K562 (cell line): Measurements from ENCODE around the gene MBNL2. TPM values are rescaled to one million over a fixed set of nuclear protein-coding genes. Genes with fewer than 3 reads are reported as not detected.
A peak's percentile ranks its signal among the peaks of the same experiment; 100 is the strongest.

Source experiments
- ARID2 ChIP-seq: fragments of 450-650 bp; IDR thresholded peaks from 2 replicates; pipeline ENCODE4 v1.6.1; 2017; ENCODE audit warnings: antibody characterized with exemption, mild to moderate bottlenecking
- BACH1 ChIP-seq: fragments of 200-800 bp; sonication (Bioruptor generic); IDR thresholded peaks from 2 replicates; pipeline ENCODE4 v1.6.1; 2016; ENCODE audit warnings: missing genetic modification characterization, missing compliant biosample characterization
- BRF2 ChIP-seq: IDR thresholded peaks from 3 replicates; pipeline ENCODE4 v1.6.1; 2011; ENCODE audit warnings: borderline replicate concordance, mild to moderate bottlenecking; ENCODE audit not compliant: insufficient read length, insufficient read depth
- ETS2 ChIP-seq: IDR thresholded peaks from 2 replicates; pipeline ENCODE4 v1.6.1; 2016; ENCODE audit warnings: borderline replicate concordance, missing genetic modification characterization, mild to moderate bottlenecking, moderate library complexity, missing compliant biosample characterization; ENCODE audit not compliant: poor library complexity, severe bottlenecking
- FUS ChIP-seq: fragments of 200-400 bp; formaldehyde crosslinking; optimal IDR thresholded peaks from 2 replicates; pipeline ENCODE3; 2017; ENCODE audit warnings: low read depth, low read length
- HMBOX1 ChIP-seq: sonication (generic); IDR thresholded peaks from 2 replicates; pipeline ENCODE4 v1.6.1; 2016
- NR1H2 ChIP-seq: sonication (generic); formaldehyde crosslinking; IDR thresholded peaks from 2 replicates; pipeline ENCODE4 v1.4.0; 2020; ENCODE audit warnings: mild to moderate bottlenecking, missing genetic modification reagents
- NR2C2 ChIP-seq, 2 experiments: fragments of 200-800 bp in 1 of 2; sonication (Bioruptor generic) in 1 of 2; sonication (generic) in 1 of 2; formaldehyde crosslinking in 1 of 2; IDR thresholded peaks; 2 replicates each; pipeline versions ENCODE4 v1.6.1 to v1.8.0; 2016 to 2022; ENCODE audit warnings: mild to moderate bottlenecking in 1 of 2, missing compliant biosample characterization in 1 of 2, missing genetic modification characterization in 1 of 2, missing genetic modification reagents in 1 of 2
- PHB2 ChIP-seq: fragments of 450-650 bp; IDR thresholded peaks from 2 replicates; pipeline ENCODE4 v1.6.1; 2017; ENCODE audit warnings: low read depth
- RBM22 ChIP-seq: fragments of 200-400 bp; formaldehyde crosslinking; IDR thresholded peaks from 2 replicates; pipeline ENCODE4 v1.6.1; 2018; ENCODE audit warnings: low read length, low read depth; ENCODE audit not compliant: poor library complexity, severe bottlenecking
- RBM39 ChIP-seq: fragments of 200-400 bp; formaldehyde crosslinking; optimal IDR thresholded peaks from 2 replicates; pipeline ENCODE3; 2018; ENCODE audit warnings: low read depth, low read length
- ZNF239 ChIP-seq: fragments of 250-450 bp; sonication (Bioruptor Pico); IDR thresholded peaks from 2 replicates; pipeline ENCODE4 v1.4.0; 2020; ENCODE audit warnings: mild to moderate bottlenecking
- ZNF644 ChIP-seq: fragments of 200-800 bp; sonication (Bioruptor generic); IDR thresholded peaks from 2 replicates; pipeline ENCODE4 v1.6.1; 2016; ENCODE audit warnings: low read depth, missing genetic modification characterization, missing compliant biosample characterization
- polyA plus RNA-seq, 8 experiments: library from polyadenylated mRNA; depleted of rRNA in 4 of 8; stranded (reverse) in 5 of 8; unstranded in 3 of 8; fragments of >200 nt; fragmentation: Nextera tagmentation in 2 of 8; fragmentation: Illumina TruSeq in 1 of 8; extraction: Ambion mirVana in 2 of 8; extraction: Trizol in 1 of 8; gene quantifications; 2 replicates each; pipeline versions ENCODE4 v1.2.1 to v1.2.3, GENCODE V29; 2011 to 2014; ENCODE audit warnings: inconsistent platforms in 1 of 8, missing spikeins in 1 of 8
- total RNA-seq, 7 experiments: library from RNA; depleted of rRNA in 6 of 7; stranded (reverse); fragments of >200 nt in 6 of 7; fragmentation: Illumina TruSeq in 2 of 7; extraction: Trizol in 2 of 7; gene quantifications; 2 replicates each; pipeline versions ENCODE4 v1.2.1 to v1.2.3, GENCODE V29; 2011 to 2021; ENCODE audit warnings: low replicate concordance in 1 of 7
- TF ChIP-seq, protein P1 (sequence below), 2 experiments: fragments of 450-650 bp; IDR thresholded peaks; 2 replicates each; pipeline ENCODE4 v1.6.1; 2016; ENCODE audit warnings: mild to moderate bottlenecking in 2 of 2, borderline replicate concordance in 1 of 2, low read depth in 1 of 2, moderate library complexity in 1 of 2

MBNL2 gene
- total and polyA plus RNA-seq, 9 of the 15 experiments (the other 6 are each of a cell fraction or from before 2014, with no cell fraction given): 7.0 to 24.8 (median 13.8) TPM

GRCh38 chr13:97259798-97260714 is 37.9 kb downstream of the MBNL2 start (continued):
- TF ChIP-seq, protein P1, sequence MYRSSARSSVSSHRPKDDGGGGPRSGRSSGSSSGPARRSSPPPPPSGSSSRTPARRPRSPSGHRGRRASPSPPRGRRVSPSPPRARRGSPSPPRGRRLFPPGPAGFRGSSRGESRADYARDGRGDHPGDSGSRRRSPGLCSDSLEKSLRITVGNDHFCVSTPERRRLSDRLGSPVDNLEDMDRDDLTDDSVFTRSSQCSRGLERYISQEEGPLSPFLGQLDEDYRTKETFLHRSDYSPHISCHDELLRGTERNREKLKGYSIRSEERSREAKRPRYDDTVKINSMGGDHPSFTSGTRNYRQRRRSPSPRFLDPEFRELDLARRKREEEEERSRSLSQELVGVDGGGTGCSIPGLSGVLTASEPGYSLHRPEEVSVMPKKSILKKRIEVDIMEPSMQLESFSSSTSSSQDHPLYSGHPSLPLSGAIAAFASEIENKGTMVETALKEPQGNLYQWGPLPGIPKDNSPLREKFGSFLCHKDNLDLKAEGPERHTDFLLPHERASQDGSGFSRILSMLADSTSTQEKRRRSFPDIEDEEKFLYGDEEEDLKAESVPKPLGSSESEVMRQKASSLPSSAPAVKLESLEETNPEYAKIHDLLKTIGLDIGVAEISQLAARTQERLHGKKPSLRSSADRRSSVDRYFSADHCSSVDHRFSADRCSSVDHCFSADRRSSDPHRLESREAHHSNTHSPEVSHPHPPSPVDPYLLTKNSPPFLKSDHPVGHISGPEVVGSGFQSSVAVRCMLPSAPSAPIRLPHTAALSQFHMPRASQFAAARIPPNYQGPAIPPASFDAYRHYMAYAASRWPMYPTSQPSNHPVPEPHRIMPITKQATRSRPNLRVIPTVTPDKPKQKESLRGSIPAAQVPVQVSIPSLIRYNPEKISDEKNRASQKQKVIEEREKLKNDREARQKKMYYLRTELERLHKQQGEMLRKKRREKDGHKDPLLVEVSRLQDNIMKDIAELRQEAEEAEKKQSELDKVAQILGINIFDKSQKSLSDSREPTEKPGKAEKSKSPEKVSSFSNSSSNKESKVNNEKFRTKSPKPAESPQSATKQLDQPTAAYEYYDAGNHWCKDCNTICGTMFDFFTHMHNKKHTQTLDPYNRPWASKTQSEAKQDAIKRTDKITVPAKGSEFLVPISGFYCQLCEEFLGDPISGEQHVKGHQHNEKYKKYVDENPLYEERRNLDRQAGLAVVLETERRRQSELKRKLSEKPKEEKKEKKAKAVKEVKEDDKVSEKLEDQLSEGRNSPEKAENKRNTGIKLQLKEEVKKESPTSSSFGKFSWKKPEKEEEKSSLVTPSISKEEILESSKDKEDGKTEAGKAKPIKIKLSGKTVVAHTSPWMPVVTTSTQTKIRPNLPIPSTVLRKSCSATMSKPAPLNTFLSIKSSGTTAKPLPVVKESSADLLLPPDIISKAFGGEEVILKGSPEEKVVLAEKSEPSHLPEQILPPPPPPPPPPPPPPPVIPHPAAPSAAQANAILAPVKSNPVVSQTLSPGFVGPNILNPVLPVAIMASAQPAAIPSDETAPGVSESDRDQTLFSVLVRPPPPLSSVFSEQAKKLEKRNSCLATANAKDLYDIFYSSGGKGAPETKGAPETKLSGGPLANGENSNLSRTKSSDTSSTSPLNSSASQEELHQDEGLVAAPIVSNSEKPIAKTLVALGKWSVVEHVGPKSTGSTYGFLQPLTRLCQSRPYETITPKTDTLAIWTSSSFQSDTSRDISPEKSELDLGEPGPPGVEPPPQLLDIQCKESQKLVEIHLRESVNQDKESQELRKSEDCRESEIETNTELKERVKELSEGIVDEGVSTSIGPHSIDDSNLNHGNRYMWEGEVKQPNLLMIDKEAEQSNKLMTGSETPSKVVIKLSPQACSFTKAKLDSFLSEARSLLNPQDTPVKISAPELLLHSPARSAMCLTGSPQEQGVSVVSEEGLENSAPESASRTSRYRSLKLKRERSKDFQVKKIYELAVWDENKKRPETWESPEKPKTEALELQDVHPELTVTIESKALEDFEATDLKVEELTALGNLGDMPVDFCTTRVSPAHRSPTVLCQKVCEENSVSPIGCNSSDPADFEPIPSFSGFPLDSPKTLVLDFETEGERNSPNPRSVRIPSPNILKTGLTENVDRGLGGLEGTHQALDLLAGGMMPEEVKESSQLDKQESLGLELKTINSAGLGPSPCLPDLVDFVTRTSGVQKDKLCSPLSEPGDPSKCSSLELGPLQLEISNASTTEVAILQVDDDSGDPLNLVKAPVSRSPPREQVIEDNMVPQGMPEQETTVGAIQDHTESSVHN (IDR thresholded peaks at IDR 0.05; ENCODE audit: borderline replicate concordance in 1 of 2, low read depth in 1 of 2): peak in 1 of 2 experiments; percentile 97; a peak in 2 of 4 replicates
- no peak for TF ChIP-seq RBM39
- peak; percentile 79 for TF ChIP-seq ZNF644 (tag)
- TF ChIP-seq FUS: no peak
- no peak for TF ChIP-seq BRF2
- TF ChIP-seq RBM22: no peak
- peak; percentile 73 for TF ChIP-seq PHB2
- TF ChIP-seq NR1H2 (CRISPR knock-in tag): no peak
- no peak for TF ChIP-seq ARID2
- no peak for TF ChIP-seq ZNF239 (CRISPR knock-in tag)
- peak; percentile 41; the same call in 1 of the 2 replicates for TF ChIP-seq BACH1 (tag)
- TF ChIP-seq HMBOX1: peak; percentile 79
- no peak for TF ChIP-seq ETS2 (tag)
- TF ChIP-seq NR2C2 (CRISPR knock-in tag; IDR thresholded peaks at IDR 0.05): 0 out of 2 replicates have a peak, but pooled peaks have one; percentile 18
- peak; percentile 90 for TF ChIP-seq NR2C2 (tag; IDR thresholded peaks at IDR 0.05)
